ENCODE data around the gene FGD1. TPM values are rescaled to one million over a fixed set of nuclear protein-coding genes. Genes with fewer than 3 reads are reported as not detected.

The FGD1 gene
- total and polyA plus RNA-seq, 2 of the 8 experiments (the other 6 are each of a cell fraction or from before 2014, with no cell fraction given) = 6.8 to 34.9 TPM

GRCh38 chrX:54484666-54485065 is 11.4 kb downstream of the FGD1 start (continued):
- TF ChIP-seq EGR1 (IDR thresholded peaks at IDR 0.05; ENCODE audit: borderline replicate concordance, low read depth, low read length) (no peak), CREB1 (IDR thresholded peaks at IDR 0.05) (no peak), EP300 (IDR thresholded peaks at IDR 0.05; ENCODE audit: borderline replicate concordance in 1 of 2, low read depth in 2 of 2, low read length in 2 of 2) (no peak), PHF8 (conservative IDR thresholded peaks at IDR 0.05; ENCODE audit: low read depth, low read length) (no peak), TAF1 (IDR thresholded peaks at IDR 0.05; ENCODE audit: low read depth, low read length) (no peak), KDM5A (IDR thresholded peaks at IDR 0.05; ENCODE audit: low read length) (no peak), CTBP2 (IDR thresholded peaks at IDR 0.05; ENCODE audit: borderline replicate concordance, insufficient read depth, insufficient read length, low read length) (no peak), BACH1 (IDR thresholded peaks at IDR 0.05; ENCODE audit: low read length) (no peak), JUND (IDR thresholded peaks at IDR 0.05; ENCODE audit: low read length) (no peak), SIRT6 (IDR thresholded peaks at IDR 0.05; ENCODE audit: low read length) (no peak)
